Measurements from ENCODE around the gene ABCA1.
"Not testable (repeated sequence)": the region's sequence is repeated elsewhere in the genome, so short reads cannot be mapped to it uniquely, and the experiment has no call there.

The ABCA1 gene

GRCh38 chr9:104906441-104907277, 21.3 kb downstream of the ABCA1 start:
- H3K4me3 Mint-ChIP-seq: no peak overlapping the region
- no peaks in the 10 kb centered on the region for H3K36me3 Mint-ChIP-seq (ENCODE audit: low read depth)
- no peaks in the 10 kb centered on the region for H3K4me1 Mint-ChIP-seq (ENCODE audit: low read depth)
- DNase-seq (ENCODE audit: low spot score): no peak
- no peaks in the 10 kb centered on the region for H3K9me3 Mint-ChIP-seq
- peaks cover 8% of the 10 kb centered on the region for H3K27me3 Mint-ChIP-seq (ENCODE audit: low read depth)
- no peak overlapping the region for H3K27ac Mint-ChIP-seq

DNA sequence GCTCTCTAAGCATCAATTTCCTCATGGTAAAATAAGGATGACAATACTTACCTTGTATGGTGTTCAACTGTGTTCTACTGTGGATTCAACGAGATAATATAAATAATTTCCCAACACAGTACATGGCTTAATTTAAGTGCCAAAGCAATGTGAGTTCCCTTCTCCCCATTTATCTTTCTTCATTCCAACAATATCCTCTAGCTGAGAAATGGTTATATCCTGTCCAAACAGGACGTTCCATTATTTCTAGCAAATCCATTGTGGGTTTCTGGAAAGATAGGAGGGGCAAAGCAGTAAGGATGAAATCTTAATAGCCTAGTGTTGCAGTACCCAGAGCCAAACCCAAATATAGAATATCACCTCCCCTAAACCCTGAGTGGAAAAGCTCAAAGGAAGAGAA, 22.0 kb downstream of the ABCA1 start:
- H3K4me3 Mint-ChIP-seq: no peak overlapping the region
- H3K27me3 Mint-ChIP-seq (ENCODE audit: low read depth): peaks cover 8% of the 10 kb centered on the region
- H3K36me3 Mint-ChIP-seq (ENCODE audit: low read depth): no peaks in the 10 kb centered on the region
- no peak overlapping the region for H3K27ac Mint-ChIP-seq
- no peaks in the 10 kb centered on the region for H3K4me1 Mint-ChIP-seq (ENCODE audit: low read depth)
- no peaks in the 10 kb centered on the region for H3K9me3 Mint-ChIP-seq
- DNase-seq (ENCODE audit: low spot score): no peak

GRCh38 chr9:104905153-104905901, 22.6 kb downstream of the ABCA1 start:
- H3K9me3 Mint-ChIP-seq: no peaks in the 10 kb centered on the region
- H3K36me3 Mint-ChIP-seq (ENCODE audit: low read depth): no peaks in the 10 kb centered on the region
- no peak for DNase-seq (ENCODE audit: low spot score)
- no peak overlapping the region for H3K27ac Mint-ChIP-seq
- peaks cover 10% of the 10 kb centered on the region for H3K27me3 Mint-ChIP-seq (ENCODE audit: low read depth)
- no peaks in the 10 kb centered on the region for H3K4me1 Mint-ChIP-seq (ENCODE audit: low read depth)
- H3K4me3 Mint-ChIP-seq: no peak overlapping the region

GRCh38 chr9:104903609-104904008, 24.3 kb downstream of the ABCA1 start:
- no peaks in the 10 kb centered on the region for H3K4me1 Mint-ChIP-seq (ENCODE audit: low read depth)
- no peak overlapping the region for H3K4me3 Mint-ChIP-seq
- no peaks in the 10 kb centered on the region for H3K9me3 Mint-ChIP-seq
- no peaks in the 10 kb centered on the region for H3K36me3 Mint-ChIP-seq (ENCODE audit: low read depth)
- H3K27me3 Mint-ChIP-seq (ENCODE audit: low read depth): peaks cover 10% of the 10 kb centered on the region
- no peak overlapping the region for H3K27ac Mint-ChIP-seq
- no peak for DNase-seq (ENCODE audit: low spot score)

DNA sequence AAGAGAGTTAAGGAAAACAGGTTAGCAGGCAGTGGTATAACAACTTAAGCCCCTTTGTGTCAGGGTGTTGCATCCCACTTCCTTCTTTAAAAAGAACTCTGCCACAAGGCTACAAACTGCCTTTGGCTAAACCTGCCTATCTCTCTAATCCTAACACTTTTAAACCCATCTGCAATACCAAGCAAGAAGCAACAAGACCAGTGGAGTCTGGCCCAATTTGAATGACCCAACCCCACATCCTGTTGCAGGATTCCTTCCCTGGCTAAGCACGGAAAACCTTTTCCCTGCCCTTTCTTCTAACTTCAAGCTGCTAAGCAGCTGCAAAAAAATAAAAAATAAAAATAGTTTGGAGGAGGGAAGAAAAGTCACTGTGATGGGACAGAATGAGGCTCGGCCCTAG, 27.1 kb downstream of the ABCA1 start:
- H3K4me3 Mint-ChIP-seq: no peak overlapping the region
- DNase-seq (ENCODE audit: low spot score): no peak
- H3K9me3 Mint-ChIP-seq: no peaks in the 10 kb centered on the region
- H3K27ac Mint-ChIP-seq: no peak overlapping the region
- peaks cover 6% of the 10 kb centered on the region for H3K27me3 Mint-ChIP-seq (ENCODE audit: low read depth)
- no peaks in the 10 kb centered on the region for H3K4me1 Mint-ChIP-seq (ENCODE audit: low read depth)
- H3K36me3 Mint-ChIP-seq (ENCODE audit: low read depth): no peaks in the 10 kb centered on the region

DNA sequence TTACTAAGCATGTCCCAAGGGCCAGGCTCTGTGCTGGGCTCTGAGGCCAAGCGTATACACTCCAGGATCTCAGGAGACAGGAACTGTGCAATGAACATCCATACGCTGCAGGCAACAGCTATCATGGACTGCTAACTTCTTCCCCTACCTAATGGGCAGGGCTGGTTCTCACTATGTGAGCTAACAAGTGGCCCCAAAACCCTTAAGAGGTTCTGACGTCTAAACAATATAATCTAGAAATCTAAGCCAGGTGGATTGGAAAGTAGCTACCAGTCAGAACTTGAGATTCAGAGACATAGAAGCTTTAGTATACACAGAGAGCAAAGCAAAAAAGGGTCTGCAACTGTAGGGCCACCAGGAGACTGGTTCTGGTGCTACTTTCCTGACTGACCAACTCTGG, 27.6 kb downstream of the ABCA1 start:
- DNase-seq (ENCODE audit: low spot score): no peak
- no peak overlapping the region for H3K27ac Mint-ChIP-seq
- no peaks in the 10 kb centered on the region for H3K36me3 Mint-ChIP-seq (ENCODE audit: low read depth)
- H3K27me3 Mint-ChIP-seq (ENCODE audit: low read depth): peaks cover 6% of the 10 kb centered on the region
- no peaks in the 10 kb centered on the region for H3K4me1 Mint-ChIP-seq (ENCODE audit: low read depth)
- H3K4me3 Mint-ChIP-seq: no peak overlapping the region
- H3K9me3 Mint-ChIP-seq: no peaks in the 10 kb centered on the region

DNA sequence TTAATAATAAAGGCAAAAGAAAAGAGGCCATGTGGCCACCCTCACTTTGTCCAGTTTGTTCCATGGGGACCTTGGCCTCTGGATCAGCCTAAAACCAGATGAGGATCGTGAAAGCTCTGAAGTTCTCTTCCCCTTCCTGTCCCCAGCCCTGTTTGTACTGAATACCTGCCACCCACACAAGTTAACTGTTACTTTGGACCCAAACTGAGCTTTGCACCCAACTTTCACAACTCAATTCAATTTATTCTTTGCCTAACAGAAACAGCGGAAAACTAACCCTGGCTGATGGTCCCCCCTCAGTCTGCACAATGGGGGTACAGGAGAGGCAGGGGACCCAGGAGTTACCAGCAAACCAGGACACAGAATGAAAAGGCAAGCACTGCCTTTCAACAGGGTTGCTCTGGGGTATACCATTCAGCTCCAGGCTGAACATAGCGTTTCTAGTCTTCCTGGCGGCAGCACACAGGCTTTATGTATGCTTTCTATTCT, 28.2 kb downstream of the ABCA1 start:
- Mint-ChIP-seq H3K36me3 (ENCODE audit: low read depth) (no peaks in the 10 kb centered on the region), H3K27ac (no peak overlapping the region), H3K27me3 (ENCODE audit: low read depth) (peaks cover 2% of the 10 kb centered on the region), H3K4me3 (no peak overlapping the region), H3K9me3 (no peaks in the 10 kb centered on the region), H3K4me1 (ENCODE audit: low read depth) (no peaks in the 10 kb centered on the region)
- DNase-seq (ENCODE audit: low spot score): no peak

GRCh38 chr9:104898376-104898775, 29.6 kb downstream of the ABCA1 start:
- H3K9me3 Mint-ChIP-seq; DNase-seq (ENCODE audit: low spot score); H3K36me3 Mint-ChIP-seq (ENCODE audit: low read depth); H3K27ac Mint-ChIP-seq; H3K27me3 Mint-ChIP-seq (ENCODE audit: low read depth); H3K4me1 Mint-ChIP-seq (ENCODE audit: low read depth); H3K4me3 Mint-ChIP-seq: not testable (repeated sequence)

GRCh38 chr9:104896131-104896530, 31.8 kb downstream of the ABCA1 start:
- Mint-ChIP-seq H3K36me3 (ENCODE audit: low read depth) (no peaks in the 10 kb centered on the region), H3K9me3 (no peaks in the 10 kb centered on the region), H3K27me3 (ENCODE audit: low read depth) (peaks cover 4% of the 10 kb centered on the region), H3K27ac (no peak overlapping the region), H3K4me3 (no peak overlapping the region), H3K4me1 (ENCODE audit: low read depth) (no peaks in the 10 kb centered on the region)
- DNase-seq (ENCODE audit: low spot score): no peak

DNA sequence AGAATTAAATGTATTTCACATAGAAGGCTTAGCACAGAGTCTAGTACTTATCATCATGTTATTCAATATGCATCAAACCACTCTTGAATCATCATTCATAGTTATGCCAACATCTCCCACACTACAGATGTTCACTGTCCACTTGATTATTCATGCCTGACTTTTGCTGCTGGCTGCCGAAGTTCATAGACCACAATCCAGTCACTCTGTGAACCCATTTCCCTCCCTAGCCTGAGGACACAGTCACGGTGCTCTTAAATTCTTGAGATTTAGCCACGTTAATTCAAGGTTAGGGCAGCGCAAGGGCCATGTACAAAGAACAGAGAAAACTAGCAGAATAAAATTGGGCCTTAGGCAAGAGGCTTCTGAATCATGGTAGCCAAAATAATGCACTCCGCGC, 32.4 kb downstream of the ABCA1 start:
- H3K9me3 Mint-ChIP-seq: no peaks in the 10 kb centered on the region
- DNase-seq (ENCODE audit: low spot score): no peak
- H3K27ac Mint-ChIP-seq: no peak overlapping the region
- H3K27me3 Mint-ChIP-seq (ENCODE audit: low read depth): peaks cover 3% of the 10 kb centered on the region
- H3K4me3 Mint-ChIP-seq: no peak overlapping the region
- no peaks in the 10 kb centered on the region for H3K36me3 Mint-ChIP-seq (ENCODE audit: low read depth)
- H3K4me1 Mint-ChIP-seq (ENCODE audit: low read depth): no peaks in the 10 kb centered on the region

DNA sequence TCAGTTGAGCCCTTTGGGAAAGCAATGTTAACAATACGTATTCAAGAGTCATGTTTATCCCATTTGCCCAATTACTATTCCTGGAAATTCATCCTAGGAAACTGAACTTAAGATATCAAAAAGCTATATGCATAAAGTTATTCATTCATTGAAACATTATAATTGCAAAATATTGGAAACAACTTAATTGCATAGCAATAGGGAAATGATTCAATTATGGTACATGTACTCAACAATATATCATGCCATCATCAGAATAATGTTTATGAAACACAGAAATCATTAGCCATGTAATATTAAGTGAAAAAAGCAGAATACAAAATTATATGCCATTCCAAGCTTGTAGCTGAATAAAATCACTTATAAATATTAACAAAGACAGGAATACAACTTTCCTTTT, 35.3 kb downstream of the ABCA1 start:
- no peak overlapping the region for H3K4me3 Mint-ChIP-seq
- no peak overlapping the region for H3K27ac Mint-ChIP-seq
- no peaks in the 10 kb centered on the region for H3K9me3 Mint-ChIP-seq
- peaks cover 2% of the 10 kb centered on the region for H3K27me3 Mint-ChIP-seq (ENCODE audit: low read depth)
- no peaks in the 10 kb centered on the region for H3K36me3 Mint-ChIP-seq (ENCODE audit: low read depth)
- H3K4me1 Mint-ChIP-seq (ENCODE audit: low read depth): no peaks in the 10 kb centered on the region
- no peak for DNase-seq (ENCODE audit: low spot score)

- H3K36me3 Mint-ChIP-seq (ENCODE audit: low read depth): no peaks in the 10 kb centered on the region
- no peak overlapping the region for H3K27ac Mint-ChIP-seq
- H3K27me3 Mint-ChIP-seq (ENCODE audit: low read depth): peaks cover 2% of the 10 kb centered on the region
- no peaks in the 10 kb centered on the region for H3K4me1 Mint-ChIP-seq (ENCODE audit: low read depth)
- H3K9me3 Mint-ChIP-seq: no peaks in the 10 kb centered on the region
- DNase-seq (ENCODE audit: low spot score): no peak
- H3K4me3 Mint-ChIP-seq: no peak overlapping the region
Measured at GRCh38 chr9:104890433-104890770, 37.6 kb downstream of the ABCA1 start.

DNA sequence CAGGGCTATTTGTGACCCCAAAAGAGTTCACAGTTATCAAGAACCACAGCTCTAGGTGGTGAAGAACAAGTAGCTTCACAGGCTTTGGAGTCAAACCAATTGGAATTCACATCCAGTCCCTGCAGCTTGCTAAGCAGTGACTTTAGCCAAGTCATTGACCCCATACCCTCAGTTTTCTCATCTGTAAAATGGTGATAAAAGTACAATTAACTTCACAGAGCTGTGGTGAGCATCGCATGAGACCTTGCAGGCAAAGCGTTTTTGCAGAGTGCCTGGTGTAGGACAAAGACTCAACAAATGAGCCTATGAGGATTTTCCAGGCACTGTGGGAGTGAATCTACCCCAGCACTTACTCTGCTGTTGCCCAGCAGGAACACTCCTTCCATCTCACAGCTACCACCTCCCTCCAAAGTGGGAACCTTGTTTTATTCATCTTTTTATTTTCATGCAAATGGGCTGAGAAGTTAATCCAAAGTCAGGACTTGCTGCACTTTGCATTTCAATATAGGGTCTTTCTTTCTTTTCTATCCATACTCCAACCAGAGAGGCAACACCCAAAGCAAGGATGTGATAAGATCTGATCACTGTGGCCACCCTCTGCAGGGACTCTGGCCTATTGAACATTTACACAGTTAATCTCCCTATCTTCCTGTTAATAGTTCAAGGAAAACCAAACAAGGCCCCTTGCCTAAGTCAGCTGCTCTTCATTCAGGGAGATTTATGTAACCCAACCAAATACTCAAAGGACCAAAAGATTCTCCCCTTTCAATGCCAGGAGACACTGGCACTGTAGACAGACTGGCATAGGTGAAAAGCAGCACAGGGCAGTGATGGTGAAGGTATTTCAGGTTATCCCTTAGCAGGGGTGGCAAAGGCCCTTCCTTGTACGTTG, 41.9 kb downstream of the ABCA1 start:
- Mint-ChIP-seq H3K36me3 (ENCODE audit: low read depth) (no peaks in the 10 kb centered on the region), H3K4me3 (no peak overlapping the region), H3K27ac (no peak overlapping the region), H3K9me3 (no peaks in the 10 kb centered on the region), H3K4me1 (ENCODE audit: low read depth) (no peaks in the 10 kb centered on the region), H3K27me3 (ENCODE audit: low read depth) (no peaks in the 10 kb centered on the region)
- DNase-seq (ENCODE audit: low spot score): no peak

GRCh38 chr9:104883169-104883568, 44.8 kb downstream of the ABCA1 start:
- Mint-ChIP-seq H3K27me3 (ENCODE audit: low read depth) (no peaks in the 10 kb centered on the region), H3K4me3 (no peak overlapping the region), H3K9me3 (no peaks in the 10 kb centered on the region), H3K36me3 (ENCODE audit: low read depth) (no peaks in the 10 kb centered on the region), H3K27ac (no peak overlapping the region), H3K4me1 (ENCODE audit: low read depth) (no peaks in the 10 kb centered on the region)
- DNase-seq (ENCODE audit: low spot score): no peak

Data from T-helper 2 cell treated with Interferon-gamma antibody and Interleukin-4, amounts not matched to agents 5 μg/mL and 100 μg/mL, for 36 hours (primary cell).